Stimulated activated CD8-positive, alpha-beta memory T cell treated with anti-CD3 and anti-CD28 coated beads, Interleukin-15, amount 100 ng/mL, for 24 hours (primary cell): ENCODE results near the gene FOXP3.

Experiments
- DNase-seq: peaks from one replicate; pipeline ENCODE4 v3.0.0-alpha.2; 2020; ENCODE audit warnings: low read depth

FOXP3 gene

GRCh38 chrX:49249616-49250015, 14.9 kb downstream of the FOXP3 start:
- DNase-seq, result no peak

GRCh38 chrX:49249071-49249470, 15.4 kb downstream of the FOXP3 start:
- no peak for DNase-seq

GRCh38 chrX:49247916-49248811, 16.3 kb downstream of the FOXP3 start:
- DNase-seq, result no peak

- DNase-seq, result no peak
These were observed 17.2 kb downstream of the FOXP3 start for GRCh38 chrX:49247346-49247745.

GRCh38 chrX:49246541-49246940, 18.0 kb downstream of the FOXP3 start:
- DNase-seq, result no peak

GRCh38 chrX:49244207-49244606, 20.3 kb downstream of the FOXP3 start:
- DNase-seq, result no peak

GRCh38 chrX:49243166-49243565, 21.3 kb downstream of the FOXP3 start:
- no peak for DNase-seq

- DNase-seq, result no peak
These were observed 21.9 kb downstream of the FOXP3 start for GRCh38 chrX:49242545-49243066.

- DNase-seq, result no peak
These were observed 25.8 kb downstream of the FOXP3 start for GRCh38 chrX:49238735-49239134.

GRCh38 chrX:49237060-49237459, 27.4 kb downstream of the FOXP3 start:
- no peak for DNase-seq

- DNase-seq, result no peak
These were observed 30.5 kb downstream of the FOXP3 start for GRCh38 chrX:49233887-49234555.

GRCh38 chrX:49233176-49233575, 31.3 kb downstream of the FOXP3 start, which contains the start of gene CACNA1F:
CACNA1F (minus strand) TSS chrX:49233340; CDS start chrX:49233309, 31 bp downstream.
- DNase-seq, result no peak

- no peak for DNase-seq
These were observed 32.0 kb downstream of the FOXP3 start for GRCh38 chrX:49232525-49232924.

GRCh38 chrX:49231333-49232000, 33.0 kb downstream of the FOXP3 start:
- no peak for DNase-seq

GRCh38 chrX:49230500-49231232, 33.8 kb downstream of the FOXP3 start:
- DNase-seq, result peak; percentile 11

- no peak for DNase-seq
These were observed 36.3 kb downstream of the FOXP3 start for GRCh38 chrX:49228185-49228584.

GRCh38 chrX:49227726-49228125, 36.8 kb downstream of the FOXP3 start:
- no peak for DNase-seq

GRCh38 chrX:49226946-49227345, 37.6 kb downstream of the FOXP3 start:
- DNase-seq, result no peak

GRCh38 chrX:49225858-49226257, 38.7 kb downstream of the FOXP3 start:
- no peak for DNase-seq

GRCh38 chrX:49221868-49222267, 42.6 kb downstream of the FOXP3 start:
- no peak for DNase-seq

- no peak for DNase-seq
These were observed 44.4 kb downstream of the FOXP3 start for GRCh38 chrX:49220100-49220499.
